GM21717 (cell line): ENCODE data around the gene TRAPPC14.

Experiments used
- ATAC-seq: cut with Tn5 transposase; IDR thresholded peaks from one replicate; pipeline ENCODE4 v1.9.1; 2021; ENCODE audit warnings: mild to moderate bottlenecking, moderate library complexity; ENCODE audit not compliant: unreplicated experiment

Gene TRAPPC14

GRCh38 chr7:100175296-100175935 lies 16.9 kb upstream of the TRAPPC14 start:
- no peak for ATAC-seq

GRCh38 chr7:100174582-100174981 lies 16.1 kb upstream of the TRAPPC14 start:
- ATAC-seq: no peak

GRCh38 chr7:100173806-100174495 lies 15.4 kb upstream of the TRAPPC14 start:
- ATAC-seq: no peak

DNA sequence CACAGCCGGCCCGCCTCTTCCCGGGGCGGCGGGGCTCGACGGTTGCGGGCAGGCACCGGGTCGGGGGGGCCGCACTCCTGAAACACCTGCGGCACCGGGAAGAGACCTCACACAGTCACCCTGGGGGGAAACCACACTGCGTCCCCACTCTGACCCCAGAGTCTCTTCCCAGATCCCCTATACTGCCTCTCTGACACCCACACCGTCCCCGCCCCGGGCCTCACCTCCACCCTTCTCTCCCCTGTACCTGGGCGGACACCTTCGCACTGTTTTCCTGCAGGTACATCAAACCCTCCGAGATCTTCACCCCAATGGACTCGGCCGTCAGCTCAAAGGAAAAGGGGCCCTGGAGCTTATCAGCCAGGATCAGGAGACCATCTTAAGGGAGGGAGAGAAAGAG lies 13.3 kb upstream of the TRAPPC14 start:
- ATAC-seq: no peak

- no peak for ATAC-seq
Measured at GRCh38 chr7:100171087-100171681, 12.7 kb upstream of the TRAPPC14 start.

DNA sequence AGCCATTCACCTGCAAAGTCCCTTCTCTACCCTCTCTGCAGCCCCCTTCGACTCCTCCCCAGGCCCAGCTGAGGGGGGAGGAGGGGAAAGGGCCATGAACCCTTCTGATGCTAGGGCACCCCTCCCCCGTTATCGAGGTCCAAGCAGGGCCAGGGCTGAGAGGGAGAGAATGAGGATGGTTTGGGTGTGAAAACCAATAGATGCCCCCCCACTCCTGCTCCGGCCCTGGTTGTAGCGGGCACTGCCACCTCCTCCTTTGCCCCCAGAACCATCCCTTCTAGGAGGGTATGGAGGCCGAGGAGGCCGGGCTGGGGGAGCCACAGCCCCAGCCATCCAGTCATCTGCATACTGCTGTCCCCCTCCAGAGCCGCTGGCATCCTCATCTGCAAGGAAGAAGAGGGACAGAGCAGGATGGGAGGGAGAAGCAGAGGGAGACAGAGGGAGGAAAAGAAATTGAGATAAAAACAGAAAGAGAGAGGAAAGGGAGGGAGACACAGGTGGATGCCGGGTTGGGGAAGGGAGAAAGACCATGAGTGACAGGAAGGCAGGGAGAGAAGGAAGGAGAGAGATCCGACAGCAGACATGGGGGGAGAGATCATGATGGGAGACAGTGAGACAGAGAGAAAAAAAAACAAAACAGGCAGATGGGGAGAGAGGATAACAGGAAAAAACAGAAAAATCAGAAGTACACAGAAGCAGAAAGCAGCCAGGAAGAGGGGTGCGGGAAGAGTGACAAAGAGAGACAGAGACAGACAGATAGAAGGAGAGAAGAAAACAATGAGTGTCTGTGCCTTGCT lies 11.8 kb upstream of the TRAPPC14 start:
- ATAC-seq: no peak

- no peak for ATAC-seq
Measured at GRCh38 chr7:100169147-100169850, 10.8 kb upstream of the TRAPPC14 start.

GRCh38 chr7:100167912-100168323 lies 9.4 kb upstream of the TRAPPC14 start:
- ATAC-seq: no peak

DNA sequence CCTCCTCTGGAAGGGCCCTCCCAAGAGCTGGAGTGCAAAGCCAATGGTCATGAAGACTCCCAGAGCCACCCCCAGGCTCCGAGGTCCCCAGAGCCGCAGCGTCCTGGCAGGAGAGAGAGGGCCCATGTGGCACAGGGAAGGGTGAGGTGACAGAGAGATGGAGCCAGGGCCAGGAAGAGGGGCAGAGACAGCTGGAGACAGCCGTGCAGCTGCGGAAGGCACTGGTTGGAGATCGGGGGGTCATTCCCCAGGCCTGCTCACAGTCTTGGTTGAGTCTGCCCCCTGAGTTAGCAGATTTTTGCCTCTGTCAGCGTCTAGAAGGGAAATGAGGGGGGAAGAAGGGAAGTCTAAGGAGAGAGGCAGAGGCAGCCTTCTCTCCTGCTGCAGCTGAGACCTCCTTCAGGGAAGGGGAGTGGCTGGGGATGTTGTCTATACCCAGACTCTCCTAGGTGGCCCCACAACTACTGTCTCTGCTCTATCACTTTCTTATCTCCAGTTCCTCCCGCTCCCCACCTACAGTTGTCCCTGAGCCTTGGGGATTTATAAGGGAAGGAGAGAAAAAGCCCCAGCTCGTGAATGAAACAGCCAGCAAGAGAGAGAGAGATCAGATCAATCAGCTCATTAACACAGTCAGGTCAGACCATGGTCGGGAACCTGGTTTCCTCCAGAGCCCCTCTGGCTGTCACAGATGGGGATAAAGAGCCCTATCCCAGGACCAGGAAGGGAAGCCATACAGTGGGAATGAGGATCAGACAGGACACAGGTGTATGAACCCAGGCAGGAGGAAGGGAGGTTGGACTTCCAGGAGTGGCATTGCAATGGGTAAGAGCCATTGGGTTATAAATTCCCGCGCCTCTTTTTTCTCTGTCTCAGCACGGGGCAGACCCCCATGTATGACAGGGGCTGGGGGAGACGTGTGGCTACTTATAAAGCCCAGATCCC lies 8.7 kb upstream of the TRAPPC14 start:
- no peak for ATAC-seq

- ATAC-seq: no peak
Measured at GRCh38 chr7:100166317-100166940, 7.9 kb upstream of the TRAPPC14 start.

DNA sequence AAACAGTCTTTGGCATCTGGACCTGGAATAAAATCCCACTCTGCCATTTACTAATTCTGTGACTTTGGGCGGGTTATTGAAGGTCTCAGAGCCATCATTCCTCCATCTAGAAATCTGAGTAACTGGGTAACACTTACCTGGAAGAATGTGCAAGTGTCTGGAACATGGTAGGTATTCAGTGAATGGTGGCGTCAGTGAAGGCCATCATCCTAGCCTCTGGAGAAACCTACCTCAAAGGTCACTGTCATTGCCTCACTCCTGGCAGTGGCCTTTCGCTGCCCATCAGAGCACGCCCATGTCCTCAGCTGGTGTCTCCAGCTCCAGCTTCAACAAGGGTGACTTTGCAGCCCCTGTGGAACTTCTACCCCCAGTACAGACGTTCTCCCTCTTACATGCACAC lies 5.3 kb upstream of the TRAPPC14 start:
- no peak for ATAC-seq

- ATAC-seq: no peak
Measured at GRCh38 chr7:100163006-100163531, 4.5 kb upstream of the TRAPPC14 start.

DNA sequence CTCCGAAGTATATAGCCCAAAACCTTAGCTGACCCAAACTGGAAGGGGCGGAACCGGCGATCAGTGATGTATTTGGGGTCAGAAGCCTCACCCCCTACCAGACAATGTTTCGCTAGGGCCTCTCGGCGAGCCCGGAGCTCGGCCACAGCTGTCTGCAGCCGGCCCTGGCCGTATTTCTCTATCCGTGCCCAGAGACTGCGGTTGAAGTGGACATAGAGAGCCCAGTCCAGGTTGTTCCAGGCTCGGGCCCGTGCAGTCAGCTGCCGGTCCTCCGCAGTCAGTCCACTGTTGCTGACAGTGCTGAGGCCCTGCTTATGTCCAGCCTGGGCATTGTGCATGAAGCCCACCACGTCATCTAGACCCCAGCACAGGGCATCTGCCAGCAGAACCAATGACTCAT lies 1.5 kb upstream of the TRAPPC14 start:
- no peak for ATAC-seq

DNA sequence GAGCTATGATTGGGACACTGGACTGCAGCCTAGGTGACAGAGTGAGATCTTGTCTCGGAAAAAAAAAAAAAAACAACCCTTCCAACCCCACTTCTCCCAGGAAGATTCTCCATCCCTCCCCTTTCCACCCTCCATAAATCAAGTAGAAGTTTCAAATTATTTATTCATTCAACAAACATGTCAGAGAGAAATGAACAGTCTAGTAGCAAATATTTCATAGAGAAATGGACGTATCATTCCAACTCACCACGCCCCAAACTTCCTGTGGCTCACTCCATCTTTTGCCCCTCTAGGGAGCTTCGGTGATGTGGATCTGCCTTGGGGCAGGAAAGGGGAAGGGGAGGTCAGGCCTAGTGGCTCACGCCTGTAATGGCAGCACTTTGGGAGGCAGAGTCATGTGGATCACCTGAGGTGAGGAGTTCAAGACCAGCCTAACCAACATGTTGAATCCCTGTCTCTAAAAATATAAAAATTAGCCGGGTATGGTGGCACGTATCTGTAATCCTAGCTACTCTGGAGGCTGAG lies 638 bp upstream of the TRAPPC14 start:
- ATAC-seq: no peak

GRCh38 chr7:100157334-100158228 lies 942 bp downstream of the TRAPPC14 start:
- no peak for ATAC-seq

GRCh38 chr7:100157069-100157333 lies 1.5 kb downstream of the TRAPPC14 start:
- ATAC-seq: no peak

- no peak for ATAC-seq
Measured at GRCh38 chr7:100156331-100157068, 2.0 kb downstream of the TRAPPC14 start.
